Activated CD8-positive, alpha-beta T cell treated with anti-CD3 and anti-CD28 coated beads, Interleukin-2, amount 10 ng/mL, durations not matched to agents 7 days and 5 days (primary cell): ENCODE results near the gene NRF1. TPM values are rescaled to one million over a fixed set of nuclear protein-coding genes. Genes with fewer than 3 reads are reported as not detected.

ENCODE experiments used
- ATAC-seq: fragments of 150-1000 bp; cut with Tn5 transposase; one replicate; pipeline ENCODE4 v1.10.0; 2021; ENCODE audit warnings: moderate library complexity
- CTCF ChIA-PET: fragments of 350-600 bp; sonication (Branson Sonifier 250); formaldehyde crosslinking; loops from one replicate; lab custom pipeline; 2021; ENCODE audit warnings: antibody characterized with exemption; lab: Charles Lee
- POLR2A ChIA-PET: fragments of 350-600 bp; sonication (Branson Sonifier 250); formaldehyde crosslinking; loops from one replicate; lab custom pipeline; 2021; ENCODE audit warnings: antibody characterized with exemption; lab: Charles Lee
- DNase-seq: peaks from one replicate; pipeline ENCODE4 v3.0.0-alpha.2; 2020
- H3K27ac Mint-ChIP-seq: one replicate; pipeline ENCODE4 v1.8.0; 2021; ENCODE audit warnings: mild to moderate bottlenecking, mixed read lengths
- H3K27me3 Mint-ChIP-seq: one replicate; pipeline ENCODE4 v1.8.0; 2021; ENCODE audit warnings: low read depth, mixed read lengths
- H3K36me3 Mint-ChIP-seq: one replicate; pipeline ENCODE4 v1.8.0; 2021; ENCODE audit warnings: low read depth, mixed read lengths
- H3K4me1 Mint-ChIP-seq: one replicate; pipeline ENCODE4 v1.8.0; 2021; ENCODE audit warnings: low read depth, mixed read lengths
- H3K4me3 Mint-ChIP-seq: one replicate; pipeline ENCODE4 v1.8.0; 2021; ENCODE audit warnings: mild to moderate bottlenecking, mixed read lengths
- H3K9me3 Mint-ChIP-seq: one replicate; pipeline ENCODE4 v1.8.0; 2022; ENCODE audit warnings: mixed read lengths; ENCODE audit not compliant: insufficient read depth
- total RNA-seq, 2 experiments: library from RNA; stranded (reverse); gene quantifications; one replicate each; pipeline ENCODE4 v1.2.3, GENCODE V29; 2021

Gene NRF1
- total RNA-seq, 2 experiments from 2014 or later: 28.1 to 30.0 TPM

DNA sequence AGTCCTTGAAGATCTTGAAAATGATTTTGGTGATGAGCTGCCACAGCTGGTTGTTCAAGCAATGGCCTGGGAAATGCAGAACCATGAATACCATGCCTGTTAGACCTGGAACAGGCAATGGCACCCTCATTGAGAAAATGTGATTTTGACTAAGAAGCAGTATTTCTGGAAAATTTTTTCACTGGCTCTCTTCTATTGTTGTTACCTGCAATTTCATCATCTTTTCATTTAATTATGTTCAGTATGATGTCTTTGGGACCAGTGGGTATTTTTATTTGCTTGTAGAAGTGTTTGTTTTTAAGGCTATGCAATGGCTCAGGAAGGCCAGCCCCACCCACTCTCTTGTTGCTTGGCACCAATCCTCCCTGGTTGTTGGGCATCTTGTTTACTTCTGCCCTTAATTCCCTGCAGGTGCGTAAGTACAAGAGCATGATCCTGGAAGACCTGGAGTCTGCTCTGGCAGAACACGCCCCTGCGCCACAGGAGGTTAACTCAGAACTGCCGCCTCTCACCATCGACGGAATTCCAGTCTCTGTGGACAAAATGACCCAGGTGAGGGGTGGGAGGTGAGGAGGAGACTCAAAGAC is 78.6 kb downstream of the NRF1 start:
- peaks cover 23% of the 10 kb centered on the region for H3K36me3 Mint-ChIP-seq
- peaks cover 2% of the 10 kb centered on the region for H3K4me1 Mint-ChIP-seq
- CTCF ChIA-PET: no interaction called here
- H3K27ac Mint-ChIP-seq: no peak overlapping the region
- no peaks in the 10 kb centered on the region for H3K27me3 Mint-ChIP-seq
- ATAC-seq: no peak
- DNase-seq: no peak
- no peak overlapping the region for H3K4me3 Mint-ChIP-seq
- POLR2A ChIA-PET: no interaction called here
- H3K9me3 Mint-ChIP-seq: no peaks in the 10 kb centered on the region

GRCh38 chr7:129690701-129691100 is 79.2 kb downstream of the NRF1 start:
- Mint-ChIP-seq H3K4me3 (no peak overlapping the region), H3K36me3 (peaks cover 23% of the 10 kb centered on the region), H3K4me1 (peaks cover 2% of the 10 kb centered on the region), H3K27ac (no peak overlapping the region), H3K9me3 (no peaks in the 10 kb centered on the region), H3K27me3 (no peaks in the 10 kb centered on the region)
- no peak for ATAC-seq
- ChIA-PET POLR2A (no interaction called here), CTCF (interaction anchor here (1.2 kb wide), 1 partner anchor 13 kb away, joined by 3 read pairs; no protein-coding TSS in a partner anchor)
- no peak for DNase-seq

- Mint-ChIP-seq H3K36me3 (peaks cover 8% of the 10 kb centered on the region), H3K27me3 (no peaks in the 10 kb centered on the region), H3K9me3 (no peaks in the 10 kb centered on the region), H3K4me3 (no peak overlapping the region), H3K27ac (no peak overlapping the region), H3K4me1 (peaks cover under 1% of the 10 kb centered on the region)
- ChIA-PET CTCF (interaction anchor here (0.5 kb wide), 1 partner anchor 14 kb away, joined by 3 read pairs; no protein-coding TSS in a partner anchor), POLR2A (no interaction called here)
- ATAC-seq: no peak
- no peak for DNase-seq
Measured at GRCh38 chr7:129698516-129699418, 87.2 kb downstream of the NRF1 start.

GRCh38 chr7:129702316-129702715 is 90.8 kb downstream of the NRF1 start:
- CTCF ChIA-PET: no interaction called here
- no peak overlapping the region for H3K27ac Mint-ChIP-seq
- H3K27me3 Mint-ChIP-seq: no peaks in the 10 kb centered on the region
- peaks cover 11% of the 10 kb centered on the region for H3K36me3 Mint-ChIP-seq
- H3K4me3 Mint-ChIP-seq: no peak overlapping the region
- H3K4me1 Mint-ChIP-seq: peaks cover 2% of the 10 kb centered on the region
- ATAC-seq (no peak), DNase-seq (no peak)
- POLR2A ChIA-PET: no interaction called here
- H3K9me3 Mint-ChIP-seq: no peaks in the 10 kb centered on the region

GRCh38 chr7:129702761-129703338 is 91.3 kb downstream of the NRF1 start:
- H3K27ac Mint-ChIP-seq: no peak overlapping the region
- ChIA-PET POLR2A (no interaction called here), CTCF (interaction anchor here (1.3 to 1.5 kb wide), 2 partner anchors 11 to 12 kb away, joined by 3 read pairs; no protein-coding TSS in a partner anchor)
- no peak for ATAC-seq
- H3K27me3 Mint-ChIP-seq: no peaks in the 10 kb centered on the region
- peaks cover 6% of the 10 kb centered on the region for H3K4me1 Mint-ChIP-seq
- H3K36me3 Mint-ChIP-seq: peaks cover 13% of the 10 kb centered on the region
- no peak overlapping the region for H3K4me3 Mint-ChIP-seq
- no peaks in the 10 kb centered on the region for H3K9me3 Mint-ChIP-seq
- no peak for DNase-seq

DNA sequence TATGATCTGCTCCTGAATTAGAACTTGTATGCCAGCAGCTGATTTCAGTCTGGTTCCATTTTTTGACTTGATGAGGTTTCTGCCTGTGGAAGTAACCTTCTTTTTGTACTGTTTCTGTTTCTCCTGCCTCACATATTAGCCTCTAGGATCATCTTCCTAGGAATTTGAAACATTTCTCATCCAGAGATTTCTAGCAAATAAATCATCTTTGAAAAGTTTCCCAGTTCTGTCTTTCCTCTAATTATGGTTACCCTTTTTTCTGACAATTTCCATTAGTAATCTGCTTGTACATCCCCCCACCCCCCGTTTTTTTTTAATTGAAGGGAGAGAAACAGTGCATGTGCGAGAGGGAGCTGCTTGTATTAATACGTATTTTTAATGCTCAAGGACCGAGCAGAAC is 92.2 kb downstream of the NRF1 start:
- Mint-ChIP-seq H3K4me1 (peaks cover 15% of the 10 kb centered on the region), H3K4me3 (no peak overlapping the region)
- no peak for ATAC-seq

DNA sequence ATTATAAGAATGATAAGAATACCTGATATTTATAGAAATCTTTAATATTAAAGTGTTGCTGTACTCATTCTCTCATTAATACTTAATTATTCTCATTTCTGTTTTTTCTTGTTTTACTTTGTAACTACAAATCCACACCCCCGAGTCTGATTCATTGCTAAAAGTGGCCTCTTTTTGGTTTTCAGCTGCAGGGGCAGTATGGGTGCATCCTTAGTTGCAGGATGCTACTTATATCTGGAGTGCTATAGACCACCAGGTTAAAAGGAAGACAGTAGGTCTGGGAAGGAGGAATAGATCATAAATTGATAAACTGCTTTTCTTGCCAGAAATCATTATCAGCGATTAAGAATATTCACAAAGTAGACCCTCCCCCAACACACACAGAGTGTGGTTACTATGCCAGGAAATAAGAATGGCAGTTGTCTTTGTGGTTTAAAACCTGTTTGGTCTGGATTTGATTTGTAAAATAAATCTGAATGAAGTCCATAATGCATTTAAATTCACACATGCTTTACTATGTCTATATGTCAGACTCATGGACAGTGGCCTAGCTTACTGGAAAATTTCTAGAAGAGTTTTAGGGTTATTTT is 96.5 kb downstream of the NRF1 start:
- CTCF ChIA-PET: interaction anchor here (1.2 kb wide), 1 partner anchor 23 kb away, joined by 3 read pairs; no protein-coding TSS in a partner anchor
- no peak for DNase-seq
- Mint-ChIP-seq H3K9me3 (no peaks in the 10 kb centered on the region), H3K4me1 (peaks cover 16% of the 10 kb centered on the region), H3K4me3 (no peak overlapping the region), H3K27me3 (no peaks in the 10 kb centered on the region), H3K27ac (no peak overlapping the region), H3K36me3 (peaks cover 43% of the 10 kb centered on the region)
- ATAC-seq: no peak
- POLR2A ChIA-PET: no interaction called here

More for the DNA sequence above, 92.2 kb downstream of the NRF1 start:
- H3K27ac Mint-ChIP-seq: no peak overlapping the region
- H3K27me3 Mint-ChIP-seq: no peaks in the 10 kb centered on the region
- peaks cover 16% of the 10 kb centered on the region for H3K36me3 Mint-ChIP-seq
- H3K9me3 Mint-ChIP-seq: no peaks in the 10 kb centered on the region
- POLR2A ChIA-PET: interaction anchor here (0.7 kb wide), 1 partner anchor 348 kb away, joined by 3 read pairs; no protein-coding TSS in a partner anchor
- CTCF ChIA-PET: interaction anchor here (1.3 to 1.5 kb wide), 2 partner anchors 11 to 13 kb away, joined by 3 read pairs; no protein-coding TSS in a partner anchor
- no peak for DNase-seq

GRCh38 chr7:129713544-129713943 is 102.0 kb downstream of the NRF1 start:
- H3K9me3 Mint-ChIP-seq: no peaks in the 10 kb centered on the region
- CTCF ChIA-PET: interaction anchor here (1.2 kb wide), 1 partner anchor 10 kb away, joined by 3 read pairs; no protein-coding TSS in a partner anchor
- peaks cover 3% of the 10 kb centered on the region for H3K4me1 Mint-ChIP-seq
- H3K4me3 Mint-ChIP-seq: no peak overlapping the region
- no peak overlapping the region for H3K27ac Mint-ChIP-seq
- H3K36me3 Mint-ChIP-seq: peaks cover 42% of the 10 kb centered on the region
- no peak for ATAC-seq
- H3K27me3 Mint-ChIP-seq: no peaks in the 10 kb centered on the region
- POLR2A ChIA-PET: no interaction called here
- no peak for DNase-seq

- Mint-ChIP-seq H3K27ac (no peak overlapping the region), H3K9me3 (no peaks in the 10 kb centered on the region), H3K36me3 (peaks cover 37% of the 10 kb centered on the region), H3K4me3 (no peak overlapping the region), H3K4me1 (peaks cover 2% of the 10 kb centered on the region), H3K27me3 (no peaks in the 10 kb centered on the region)
- ATAC-seq (no peak), DNase-seq (no peak)
- CTCF ChIA-PET: interaction anchor here (1.2 kb wide), 1 partner anchor 11 kb away, joined by 3 read pairs; no protein-coding TSS in a partner anchor
- POLR2A ChIA-PET: no interaction called here
Measured at GRCh38 chr7:129714514-129715063, 103.1 kb downstream of the NRF1 start.

GRCh38 chr7:129719980-129720732 is 108.6 kb downstream of the NRF1 start:
- H3K36me3 Mint-ChIP-seq: peaks cover 38% of the 10 kb centered on the region
- DNase-seq: no peak
- H3K4me1 Mint-ChIP-seq: peaks cover 2% of the 10 kb centered on the region
- H3K9me3 Mint-ChIP-seq: no peaks in the 10 kb centered on the region
- POLR2A ChIA-PET: no interaction called here
- no peak for ATAC-seq
- no peak overlapping the region for H3K27ac Mint-ChIP-seq
- CTCF ChIA-PET: interaction anchor here (1.4 kb wide), 1 partner anchor 105 kb away, joined by 8 read pairs; no protein-coding TSS in a partner anchor
- no peak overlapping the region for H3K4me3 Mint-ChIP-seq
- H3K27me3 Mint-ChIP-seq: no peaks in the 10 kb centered on the region
